ENCODE measurements around the gene ABCA13.

ABCA13 gene

DNA sequence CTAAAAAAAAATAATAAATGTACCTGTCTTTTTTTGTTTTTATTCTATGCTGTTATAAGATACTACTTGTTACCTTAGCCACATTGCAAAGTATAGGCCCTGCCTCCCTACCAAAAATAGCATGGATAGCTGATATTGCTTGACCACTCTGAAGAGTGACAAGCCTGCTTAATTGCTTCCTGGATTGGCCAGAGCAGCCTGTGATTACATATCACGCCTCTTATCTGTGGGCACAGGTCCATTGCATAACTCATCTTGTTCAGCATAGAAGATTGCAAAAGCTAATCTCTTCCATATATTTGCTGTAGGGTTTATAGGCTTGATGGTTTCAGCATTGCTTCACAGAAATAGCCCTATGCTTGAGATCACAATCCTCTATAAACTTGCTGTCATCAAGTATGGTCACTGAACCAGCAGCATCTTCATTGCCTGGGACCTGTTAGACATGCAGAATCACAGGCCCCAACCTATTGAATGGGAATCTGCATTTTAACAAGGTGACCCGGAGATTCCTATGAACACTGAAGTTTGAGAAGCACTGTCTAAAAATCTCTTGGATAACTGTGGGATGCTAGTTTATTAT is 472.3 kb downstream of the ABCA13 start:
- no peak for DNase-seq

DNA sequence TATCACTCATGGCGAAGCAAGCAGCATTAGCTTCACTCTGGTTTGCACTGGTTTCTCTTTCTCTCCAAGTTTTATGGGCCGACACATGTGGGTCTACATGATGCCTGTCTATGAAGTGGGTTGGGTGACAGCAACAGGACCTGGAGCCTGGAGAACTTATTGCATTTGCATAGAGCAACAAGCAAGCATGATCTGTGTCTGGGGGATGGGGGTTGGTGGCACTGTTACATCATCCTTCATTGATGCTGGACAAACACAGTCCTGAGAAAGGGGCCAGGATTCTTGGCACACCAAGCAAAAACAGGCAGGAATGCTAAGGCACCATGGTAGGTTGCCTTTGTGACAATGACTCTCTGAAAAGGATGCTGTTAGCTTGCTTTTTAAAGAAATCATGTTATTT is 486.9 kb downstream of the ABCA13 start:
- no peak for DNase-seq

DNA sequence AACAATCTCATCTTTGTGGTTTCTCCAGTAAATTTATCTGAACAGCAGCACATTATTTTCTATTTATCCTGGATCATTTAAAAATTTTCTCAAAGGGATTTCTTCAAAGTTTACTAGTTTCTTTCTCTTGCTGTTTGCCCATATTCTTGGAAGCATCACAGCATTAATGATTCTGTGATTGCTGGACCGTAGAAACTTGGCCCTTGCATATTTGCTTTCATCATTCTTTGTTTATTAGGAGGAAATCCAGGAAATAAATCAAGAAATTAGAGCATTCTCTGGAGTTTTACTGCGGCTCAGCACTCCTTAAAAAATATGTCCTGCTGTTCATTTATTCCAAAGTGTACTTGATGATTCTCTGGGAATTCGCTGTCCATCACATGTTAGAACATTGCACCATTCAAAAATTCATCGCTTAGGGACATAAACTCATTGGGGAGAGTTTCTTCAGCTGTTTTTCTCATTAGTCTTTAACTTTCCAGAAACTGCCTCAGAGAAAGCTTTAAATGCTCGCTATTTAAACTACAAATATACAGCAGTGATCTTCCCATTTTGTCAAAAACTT is 489.1 kb downstream of the ABCA13 start:
- DNase-seq: no peak

DNA sequence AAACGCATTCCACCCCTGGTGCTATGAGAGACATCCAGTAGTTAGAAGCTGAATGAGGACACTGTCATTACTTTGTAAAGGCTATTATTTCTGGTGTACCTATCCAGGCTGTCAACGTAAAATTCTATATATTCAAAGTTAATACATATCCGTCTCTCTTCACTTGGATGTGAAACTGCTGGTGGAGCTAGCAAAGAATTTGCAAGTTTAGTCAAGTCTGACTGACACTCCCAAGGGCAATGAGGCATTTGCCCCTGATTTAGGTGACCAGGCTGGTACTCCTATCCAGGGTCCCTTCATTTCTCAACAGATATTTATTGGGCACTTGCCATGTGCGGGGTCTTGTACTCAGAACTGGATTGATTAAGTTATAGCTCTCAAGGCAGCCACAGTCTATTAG is 493.0 kb downstream of the ABCA13 start:
- no peak for DNase-seq

DNA sequence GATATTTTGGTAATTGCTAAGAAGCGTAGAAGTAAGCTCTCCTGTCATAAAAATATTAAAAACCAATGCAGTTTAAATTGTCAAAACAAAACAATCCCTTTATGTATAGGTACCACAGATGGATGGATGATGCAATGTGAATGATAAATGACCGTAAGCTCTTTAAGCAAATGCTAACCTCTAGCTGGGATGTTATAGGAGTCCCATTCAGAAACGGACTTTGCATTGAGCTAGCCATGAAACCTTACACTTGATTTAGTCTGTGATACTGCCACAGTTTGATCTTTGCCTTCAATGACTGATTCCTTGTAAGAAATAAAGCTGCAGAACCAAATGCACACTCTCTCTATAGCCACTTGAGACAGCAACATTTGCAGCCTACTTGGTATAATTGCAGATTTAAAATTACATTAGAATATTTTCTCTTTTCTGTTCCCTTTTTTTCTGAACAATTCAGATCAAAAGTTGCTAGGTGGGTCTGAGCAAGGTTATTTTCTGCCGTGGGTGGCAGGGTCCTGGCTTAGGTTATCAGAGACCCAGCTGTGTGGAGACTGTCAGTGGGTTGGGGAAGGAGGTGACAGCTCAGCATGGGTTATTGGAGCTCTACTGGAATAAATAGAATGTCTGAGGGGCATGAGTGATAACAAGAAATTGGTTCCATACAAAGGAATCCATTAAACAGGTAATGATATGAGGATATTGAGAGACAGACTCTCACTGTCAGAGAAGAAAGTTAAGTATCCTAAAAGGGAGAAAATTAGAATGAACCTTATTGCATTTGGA is 494.3 kb downstream of the ABCA13 start:
- DNase-seq: no peak

DNA sequence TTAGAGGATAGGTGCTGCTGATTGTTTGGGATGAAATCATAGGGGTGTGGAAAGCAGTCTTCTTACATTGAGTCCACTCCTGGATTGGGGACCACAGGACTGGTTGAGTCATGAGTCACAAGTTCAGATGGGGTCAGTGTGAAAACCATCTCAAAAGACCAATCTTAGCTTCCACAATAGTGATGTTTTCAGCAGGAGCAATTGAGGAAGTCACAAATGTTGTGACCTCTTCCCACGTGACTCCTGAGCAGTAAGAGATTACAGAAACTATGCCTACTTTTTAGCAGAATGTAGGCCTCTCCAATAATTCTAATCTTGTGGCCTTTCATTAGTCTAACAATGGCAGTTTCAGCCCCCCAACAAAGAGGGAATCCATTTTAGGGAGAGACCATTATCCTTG is 496.1 kb downstream of the ABCA13 start:
- DNase-seq: no peak

DNA sequence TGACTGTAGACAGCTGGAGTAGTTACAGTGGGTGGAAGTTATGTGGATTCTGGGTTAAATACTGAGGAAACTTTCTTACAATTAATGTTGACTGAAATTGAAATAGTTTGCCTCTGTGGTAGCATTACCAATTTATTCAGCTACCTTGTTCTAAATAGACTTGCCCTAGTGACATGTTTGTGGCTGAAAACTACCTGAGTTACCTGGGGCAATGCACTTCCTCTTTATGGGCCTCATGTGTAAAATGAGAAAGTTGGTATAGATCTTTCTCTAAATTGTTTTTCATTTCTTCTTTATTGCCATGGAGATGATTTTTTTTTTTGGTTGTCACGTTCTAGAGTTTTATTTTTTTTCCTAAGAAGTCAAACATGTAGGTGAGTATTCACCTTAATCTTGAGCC is 500.4 kb downstream of the ABCA13 start:
- no peak for DNase-seq

DNA sequence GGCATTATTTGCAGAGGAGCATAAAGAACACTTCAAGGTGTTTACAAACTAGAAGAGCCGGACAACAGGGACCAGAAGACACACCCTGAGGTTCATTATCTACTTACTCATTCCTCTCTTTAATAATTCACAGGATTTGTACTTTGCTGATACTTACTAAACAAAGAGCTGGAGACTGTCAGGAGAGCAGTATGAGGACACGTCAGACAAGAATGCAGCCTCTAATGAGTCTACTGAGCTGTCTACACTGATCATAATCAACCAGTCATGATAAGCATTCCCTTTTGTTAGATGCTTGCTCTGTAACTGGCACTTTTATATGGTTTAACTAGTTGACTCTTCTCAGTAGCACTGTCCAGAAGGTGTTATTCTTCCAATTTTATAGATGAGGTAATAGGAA is 509.7 kb downstream of the ABCA13 start:
- no peak for DNase-seq

DNA sequence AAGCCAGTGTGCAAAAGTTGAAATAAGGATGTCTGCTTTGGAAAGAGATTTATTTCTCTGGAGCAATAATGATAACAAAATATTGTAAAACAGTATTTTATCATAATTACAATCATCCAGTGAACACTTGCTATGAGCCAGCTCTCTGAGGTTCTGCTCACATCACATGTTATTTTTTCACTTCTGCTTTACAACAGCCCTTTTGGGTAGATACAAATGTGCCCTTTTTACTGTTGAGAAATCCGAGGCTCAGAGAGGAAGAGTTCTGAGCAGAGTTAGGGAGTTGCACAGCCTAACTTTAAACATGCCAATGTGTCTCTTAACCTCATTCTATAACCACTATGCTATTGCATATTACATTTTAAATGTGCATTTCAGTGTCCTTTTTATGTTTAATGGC is 520.5 kb downstream of the ABCA13 start:
- no peak for DNase-seq
